Hepatocyte (in vitro differentiated cells): ENCODE results near the gene CELF4. TPM values are rescaled to one million over a fixed set of nuclear protein-coding genes. Genes with fewer than 3 reads are reported as not detected.

ENCODE experiments used
- DNase-seq: peaks from one replicate; pipeline ENCODE4 v3.0.0-alpha.2; 2016; ENCODE audit warnings: low spot score
- H2AFZ ChIP-seq: fragments of 200-600 bp; sonication (generic); 2 replicates; pipeline ENCODE4 v1.6.0; 2016; ENCODE audit warnings: antibody characterized with exemption, mild to moderate bottlenecking
- H3K27ac ChIP-seq: fragments of 200-600 bp; sonication (generic); 2 replicates; pipeline ENCODE4 v1.5.1; 2016; ENCODE audit warnings: mild to moderate bottlenecking
- H3K27me3 ChIP-seq: fragments of 200-600 bp; sonication (generic); 2 replicates; pipeline ENCODE4 v1.6.1; 2016
- H3K36me3 ChIP-seq: fragments of 200-600 bp; sonication (generic); replicated peaks from 2 replicates; pipeline ENCODE4 v1.5.1; 2016; ENCODE audit warnings: low read depth; ENCODE audit not compliant: insufficient read depth
- H3K4me1 ChIP-seq: fragments of 200-600 bp; sonication (generic); 2 replicates; pipeline ENCODE4 v1.5.1; 2016; ENCODE audit warnings: mild to moderate bottlenecking, moderate library complexity; ENCODE audit not compliant: insufficient read depth
- H3K4me2 ChIP-seq: fragments of 200-600 bp; sonication (generic); 2 replicates; pipeline ENCODE4 v1.6.0; 2016
- H3K4me3 ChIP-seq: fragments of 200-600 bp; sonication (generic); 2 replicates; pipeline ENCODE4 v1.5.1; 2016; ENCODE audit warnings: mild to moderate bottlenecking
- H3K79me2 ChIP-seq: fragments of 200-600 bp; sonication (generic); 2 replicates; pipeline ENCODE4 v1.6.0; 2017; ENCODE audit warnings: mild to moderate bottlenecking
- H3K9me2 ChIP-seq: fragments of 200-600 bp; sonication (generic); replicated peaks from 2 replicates; pipeline ENCODE4 v1.6.0; 2017; ENCODE audit warnings: mild to moderate bottlenecking; ENCODE audit not compliant: insufficient read depth
- H3K9me3 ChIP-seq: fragments of 200-600 bp; sonication (generic); 2 replicates; pipeline ENCODE4 v1.5.1; 2016; ENCODE audit warnings: low read depth, mild to moderate bottlenecking
- H4K20me1 ChIP-seq: fragments of 200-600 bp; sonication (generic); 2 replicates; pipeline ENCODE4 v1.6.0; 2016; ENCODE audit warnings: mild to moderate bottlenecking; ENCODE audit not compliant: insufficient read depth, poor library complexity, severe bottlenecking
- EZH2 ChIP-seq: fragments of 200-600 bp; sonication (generic); IDR thresholded peaks from 2 replicates; pipeline ENCODE4 v1.6.1; 2016; ENCODE audit warnings: antibody characterized with exemption, mild to moderate bottlenecking, borderline replicate concordance
- EZH2phosphoT487 ChIP-seq: fragments of 200-600 bp; sonication (generic); IDR thresholded peaks from one replicate; pipeline ENCODE4 v1.6.1; 2018; ENCODE audit warnings: antibody characterized with exemption, mild to moderate bottlenecking, low read depth, moderate library complexity; ENCODE audit not compliant: unreplicated experiment, severe bottlenecking
- WGBS: methylation state at CpG from one replicate; pipeline ENCODE4 v1.1.6; 2016; ENCODE audit warnings: low lambda C conversion rate; ENCODE audit errors: missing lambda C conversion rate; 5-methylcytosine and 5-hydroxymethylcytosine counted together
- polyA plus RNA-seq: library from polyadenylated mRNA; unstranded; fragments of >200 nt; fragmentation: Nextera tagmentation; extraction: Ambion mirVana; gene quantifications from 2 replicates; pipeline ENCODE4 v1.2.1, GENCODE V29; 2016
- total RNA-seq: library from RNA; depleted of rRNA; stranded (reverse); fragments of >200 nt; gene quantifications from 2 replicates; pipeline ENCODE4 v1.2.3, GENCODE V29; 2014
- TF ChIP-seq, protein P1 (sequence below): fragments of 200-600 bp; sonication (generic); IDR thresholded peaks from 2 replicates; pipeline ENCODE4 v1.5.1; 2016; ENCODE audit warnings: antibody characterized with exemption, mild to moderate bottlenecking; ENCODE audit not compliant: poor library complexity

Gene CELF4
- total and polyA plus RNA-seq, 2 experiments from 2014 or later, result 1.3 to 2.9 TPM

DNA sequence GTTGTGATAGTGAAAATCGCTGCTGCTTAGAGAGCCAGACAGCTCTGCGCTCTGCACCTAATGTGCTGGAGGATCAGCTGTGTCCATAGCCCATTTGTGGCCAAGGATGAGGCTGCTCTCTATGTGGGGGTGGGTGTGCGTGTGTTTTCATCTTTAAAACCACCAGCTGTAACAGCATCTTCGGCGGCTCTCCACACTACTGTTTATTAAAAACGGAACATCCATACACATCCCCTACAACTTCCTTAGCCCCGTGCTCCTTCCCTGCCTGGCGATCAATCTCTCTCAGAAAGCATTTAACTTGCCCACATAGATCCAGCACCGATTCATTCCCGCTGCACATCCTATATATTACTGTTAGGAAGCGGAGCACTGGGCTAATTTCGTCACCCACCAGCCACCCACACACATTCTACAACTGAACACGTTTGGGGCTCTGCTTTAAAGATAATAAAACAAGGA lies 1.6 kb downstream of the CELF4 start:
- Histone ChIP-seq H4K20me1 (no peaks in the 10 kb centered on the region), H3K36me3 (no peaks in the 10 kb centered on the region), H3K9me2 (no peaks in the 10 kb centered on the region), H3K27ac (no peak overlapping the region), H2AFZ (no peak overlapping the region), H3K9me3 (no peaks in the 10 kb centered on the region), H3K79me2 (no peaks in the 10 kb centered on the region), H3K27me3 (peaks cover 85% of the 10 kb centered on the region), H3K4me2 (no peak overlapping the region), H3K4me3 (no peak overlapping the region), H3K4me1 (peaks cover 14% of the 10 kb centered on the region)
- WGBS, result 55% methylated on average over 13 of the region's 13 CpGs
- no peak for TF ChIP-seq EZH2phosphoT487
- TF ChIP-seq EZH2, result no peak
- TF ChIP-seq, protein P1, sequence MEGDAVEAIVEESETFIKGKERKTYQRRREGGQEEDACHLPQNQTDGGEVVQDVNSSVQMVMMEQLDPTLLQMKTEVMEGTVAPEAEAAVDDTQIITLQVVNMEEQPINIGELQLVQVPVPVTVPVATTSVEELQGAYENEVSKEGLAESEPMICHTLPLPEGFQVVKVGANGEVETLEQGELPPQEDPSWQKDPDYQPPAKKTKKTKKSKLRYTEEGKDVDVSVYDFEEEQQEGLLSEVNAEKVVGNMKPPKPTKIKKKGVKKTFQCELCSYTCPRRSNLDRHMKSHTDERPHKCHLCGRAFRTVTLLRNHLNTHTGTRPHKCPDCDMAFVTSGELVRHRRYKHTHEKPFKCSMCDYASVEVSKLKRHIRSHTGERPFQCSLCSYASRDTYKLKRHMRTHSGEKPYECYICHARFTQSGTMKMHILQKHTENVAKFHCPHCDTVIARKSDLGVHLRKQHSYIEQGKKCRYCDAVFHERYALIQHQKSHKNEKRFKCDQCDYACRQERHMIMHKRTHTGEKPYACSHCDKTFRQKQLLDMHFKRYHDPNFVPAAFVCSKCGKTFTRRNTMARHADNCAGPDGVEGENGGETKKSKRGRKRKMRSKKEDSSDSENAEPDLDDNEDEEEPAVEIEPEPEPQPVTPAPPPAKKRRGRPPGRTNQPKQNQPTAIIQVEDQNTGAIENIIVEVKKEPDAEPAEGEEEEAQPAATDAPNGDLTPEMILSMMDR, result no peak
- no peak for DNase-seq

DNA sequence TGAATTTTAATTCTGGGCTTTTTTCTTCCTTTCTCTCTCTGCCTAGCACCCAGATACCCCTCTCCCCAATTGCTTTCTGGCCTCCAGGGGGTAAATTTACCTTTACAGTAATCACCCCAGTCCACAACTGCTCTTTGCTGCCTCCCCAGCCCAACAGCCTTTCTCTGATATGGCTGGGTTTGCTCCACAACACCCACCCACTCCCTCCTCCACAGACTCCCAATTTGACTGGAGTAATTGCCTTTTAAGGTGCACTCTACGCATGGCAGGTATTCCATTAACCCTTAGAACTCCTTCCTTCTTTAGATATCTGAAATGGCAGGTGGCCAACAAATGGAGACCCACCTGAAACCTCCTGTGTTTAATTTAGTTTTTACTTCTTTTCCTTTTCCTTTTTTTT lies 3.6 kb downstream of the CELF4 start:
- H3K27ac ChIP-seq, result no peak overlapping the region
- H4K20me1 ChIP-seq, result no peaks in the 10 kb centered on the region
- H3K9me2 ChIP-seq, result no peaks in the 10 kb centered on the region
- 20% methylated on average over 1 of the region's 1 CpG for WGBS
- H2AFZ ChIP-seq, result no peak overlapping the region
- peaks cover 74% of the 10 kb centered on the region for H3K27me3 ChIP-seq
- no peak overlapping the region for H3K4me2 ChIP-seq
- no peaks in the 10 kb centered on the region for H3K9me3 ChIP-seq
- H3K79me2 ChIP-seq, result no peaks in the 10 kb centered on the region
- H3K4me1 ChIP-seq, result peaks cover 8% of the 10 kb centered on the region
- H3K36me3 ChIP-seq, result no peaks in the 10 kb centered on the region
- no peak for DNase-seq
- H3K4me3 ChIP-seq, result no peak overlapping the region
- TF ChIP-seq EZH2 (no peak), EZH2phosphoT487 (no peak)
- TF ChIP-seq, protein P1, result no peak

DNA sequence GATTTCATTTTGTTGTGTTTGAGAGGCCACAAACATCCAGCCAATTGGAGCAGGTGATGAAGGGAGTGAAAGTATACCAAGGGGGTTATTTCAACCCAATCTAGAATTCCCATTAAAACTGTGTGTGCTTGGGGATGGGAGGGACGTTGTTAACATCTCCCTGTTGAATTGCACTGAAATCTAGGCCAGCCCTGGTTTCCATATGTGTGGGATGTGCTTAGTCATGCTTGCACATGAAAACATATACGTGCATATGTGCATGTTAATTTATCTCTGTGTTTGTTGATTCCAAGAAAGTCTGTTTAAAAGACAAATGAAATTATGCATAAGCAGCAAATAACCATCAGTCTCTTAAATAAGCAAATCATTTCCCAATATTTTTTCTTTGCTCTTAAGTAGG lies 5.6 kb downstream of the CELF4 start:
- Histone ChIP-seq H3K36me3 (no peaks in the 10 kb centered on the region), H4K20me1 (no peaks in the 10 kb centered on the region), H3K4me2 (no peak overlapping the region), H3K79me2 (no peaks in the 10 kb centered on the region), H3K4me1 (no peaks in the 10 kb centered on the region), H3K27ac (no peak overlapping the region), H2AFZ (no peak overlapping the region), H3K9me2 (no peaks in the 10 kb centered on the region), H3K4me3 (no peak overlapping the region), H3K27me3 (peaks cover 83% of the 10 kb centered on the region), H3K9me3 (no peaks in the 10 kb centered on the region)
- no peak for DNase-seq
- TF ChIP-seq EZH2phosphoT487 (no peak), EZH2 (no peak)
- TF ChIP-seq, protein P1, result no peak
- 50% methylated on average over 2 of the region's 2 CpGs for WGBS

GRCh38 chr18:37559194-37559593 lies 6.4 kb downstream of the CELF4 start:
- TF ChIP-seq EZH2 (no peak), EZH2phosphoT487 (no peak)
- TF ChIP-seq, protein P1, result no peak
- no peak overlapping the region for H2AFZ ChIP-seq
- no peak overlapping the region for H3K4me2 ChIP-seq
- DNase-seq, result no peak
- no peaks in the 10 kb centered on the region for H3K4me1 ChIP-seq
- H3K4me3 ChIP-seq, result no peak overlapping the region
- 68% methylated on average over 1 of the region's 1 CpG for WGBS
- H3K36me3 ChIP-seq, result no peaks in the 10 kb centered on the region
- H4K20me1 ChIP-seq, result no peaks in the 10 kb centered on the region
- no peaks in the 10 kb centered on the region for H3K9me3 ChIP-seq
- H3K9me2 ChIP-seq, result no peaks in the 10 kb centered on the region
- no peak overlapping the region for H3K27ac ChIP-seq
- no peaks in the 10 kb centered on the region for H3K79me2 ChIP-seq
- H3K27me3 ChIP-seq, result peaks cover 86% of the 10 kb centered on the region
